ENCODE measurements around the gene ENHO. TPM values are rescaled to one million over a fixed set of nuclear protein-coding genes. Genes with fewer than 3 reads are reported as not detected.
"Not testable (repeated sequence)": the region's sequence is repeated elsewhere in the genome, so short reads cannot be mapped to it uniquely, and the experiment has no call there.

The ENHO gene
- total and polyA plus RNA-seq, 10 of the 15 experiments (the other 5 are each of a cell fraction or from before 2014, with no cell fraction given): not detected

- BruUV-seq (replicated peaks): no TSS peak
- Histone ChIP-seq H3K4me1 (ENCODE audit: control insufficient read depth, insufficient read depth, low read length) (no peaks in the 10 kb centered on the region), H3K4me2 (ENCODE audit: control insufficient read depth, insufficient read depth) (no peak overlapping the region), H3K27me3 (replicated peaks in 1 of 2; ENCODE audit: control insufficient read depth in 2 of 2, insufficient read depth in 2 of 2, low read length in 1 of 2) (peaks cover 2 to 4% of the 10 kb centered on the region in 2 experiments; a peak in 3 of 4 replicates), H3K4me3 (no peak overlapping the region), H3K79me2 (ENCODE audit: control insufficient read depth, insufficient read depth, low read length) (no peaks in the 10 kb centered on the region), H3K9me3 (replicated peaks; ENCODE audit: control insufficient read depth, insufficient read depth, low read length) (no peaks in the 10 kb centered on the region; the same call in 2 of the 3 replicates), H3K9ac (ENCODE audit: control insufficient read depth, insufficient read depth, low read length) (no peak overlapping the region), H4K20me1 (ENCODE audit: control insufficient read depth, insufficient read depth) (no peaks in the 10 kb centered on the region), H3K36me3 (ENCODE audit: control insufficient read depth in 2 of 2, insufficient read depth in 2 of 2, low read length in 1 of 2) (no peaks in the 10 kb centered on the region), H2AFZ (ENCODE audit: control insufficient read depth, low read depth, low read length) (no peak overlapping the region), H3K27ac (ENCODE audit: control insufficient read depth, insufficient read depth) (no peak overlapping the region)
- TF ChIP-seq SUZ12 (IDR thresholded peaks at IDR 0.05; ENCODE audit: unreplicated experiment): no peak
- TF ChIP-seq CBX5 (IDR thresholded peaks at IDR 0.05; ENCODE audit: low read depth): no peak
- no peak for TF ChIP-seq ETV6 (conservative IDR thresholded peaks at IDR 0.05 in 1 of 2, IDR thresholded peaks at IDR 0.05 in 1 of 2; ENCODE audit: borderline replicate concordance in 1 of 2, low read depth in 1 of 2)
- no peak for TF ChIP-seq KDM1A (IDR thresholded peaks at IDR 0.05; ENCODE audit: borderline replicate concordance)
- no peak for TF ChIP-seq MAX (IDR thresholded peaks at IDR 0.05; ENCODE audit: low read depth, low read length)
- no peak for TF ChIP-seq ZZZ3 (IDR thresholded peaks at IDR 0.05; ENCODE audit: control insufficient read depth, insufficient read length, low read depth)
- in situ Hi-C loops (cut with MboI) (no loop called here), intact Hi-C loops (cut with micrococcal nuclease; ENCODE audit: unreplicated experiment) (no loop called here)
- ATAC-seq (no peak), DNase-seq (ENCODE audit: low read depth, low spot score) (no peak), FAIRE-seq (no peak)
- ChIA-PET POLR2A (no interaction called here), CTCF (interaction anchor here (1.1 kb wide), 1 partner anchor 81 kb away, joined by 4 read pairs; no protein-coding TSS in a partner anchor), SMC1A (ENCODE audit: uncharacterized antibody, unreplicated experiment) (no interaction called here), RAD21 (ENCODE audit: unreplicated experiment) (interaction anchor here (1.5 kb wide), 1 partner anchor 81 kb away, joined by 4 read pairs; no protein-coding TSS in a partner anchor)
Observed at GRCh38 chr9:34484678-34485077, 38.1 kb downstream of the ENHO start.

GRCh38 chr9:34482746-34483145 is 40.0 kb downstream of the ENHO start:
- ATAC-seq; RAD21 ChIA-PET (ENCODE audit: unreplicated experiment): not testable (repeated sequence)

GRCh38 chr9:34481620-34482019 is 41.2 kb downstream of the ENHO start:
- H3K4me2 ChIP-seq (ENCODE audit: control insufficient read depth, insufficient read depth); H3K9ac ChIP-seq (ENCODE audit: control insufficient read depth, insufficient read depth, low read length); H3K36me3 ChIP-seq (ENCODE audit: control insufficient read depth in 2 of 2, insufficient read depth in 2 of 2, low read length in 1 of 2); intact Hi-C loops (cut with micrococcal nuclease; ENCODE audit: unreplicated experiment); H3K4me1 ChIP-seq (ENCODE audit: control insufficient read depth, insufficient read depth, low read length); H3K27me3 ChIP-seq (replicated peaks in 1 of 2; ENCODE audit: control insufficient read depth in 2 of 2, insufficient read depth in 2 of 2, low read length in 1 of 2); BruUV-seq (replicated peaks); ATAC-seq; SMC1A ChIA-PET (ENCODE audit: uncharacterized antibody, unreplicated experiment); H3K9me3 ChIP-seq (replicated peaks; ENCODE audit: control insufficient read depth, insufficient read depth, low read length); H3K27ac ChIP-seq (ENCODE audit: control insufficient read depth, insufficient read depth); H4K20me1 ChIP-seq (ENCODE audit: control insufficient read depth, insufficient read depth); H3K4me3 ChIP-seq; in situ Hi-C loops (cut with MboI); FAIRE-seq; H2AFZ ChIP-seq (ENCODE audit: control insufficient read depth, low read depth, low read length); H3K79me2 ChIP-seq (ENCODE audit: control insufficient read depth, insufficient read depth, low read length); DNase-seq (ENCODE audit: low read depth, low spot score); CTCF ChIA-PET; RAD21 ChIA-PET (ENCODE audit: unreplicated experiment); POLR2A ChIA-PET: not testable (repeated sequence)
- WGBS (ENCODE audit: insufficient coverage, insufficient replicate concordance, low lambda C conversion rate, missing lambda C conversion rate): 50% methylated on average over 11 of the region's 13 CpGs

More at GRCh38 chr9:34482746-34483145, 40.0 kb downstream of the ENHO start:
- H3K27ac ChIP-seq (ENCODE audit: control insufficient read depth, insufficient read depth); H2AFZ ChIP-seq (ENCODE audit: control insufficient read depth, low read depth, low read length); H3K9me3 ChIP-seq (replicated peaks; ENCODE audit: control insufficient read depth, insufficient read depth, low read length); H3K4me1 ChIP-seq (ENCODE audit: control insufficient read depth, insufficient read depth, low read length); H3K27me3 ChIP-seq (replicated peaks in 1 of 2; ENCODE audit: control insufficient read depth in 2 of 2, insufficient read depth in 2 of 2, low read length in 1 of 2); CTCF ChIA-PET; H4K20me1 ChIP-seq (ENCODE audit: control insufficient read depth, insufficient read depth); SMC1A ChIA-PET (ENCODE audit: uncharacterized antibody, unreplicated experiment); H3K4me2 ChIP-seq (ENCODE audit: control insufficient read depth, insufficient read depth); H3K79me2 ChIP-seq (ENCODE audit: control insufficient read depth, insufficient read depth, low read length); H3K4me3 ChIP-seq; FAIRE-seq; DNase-seq (ENCODE audit: low read depth, low spot score); BruUV-seq (replicated peaks); in situ Hi-C loops (cut with MboI); intact Hi-C loops (cut with micrococcal nuclease; ENCODE audit: unreplicated experiment); POLR2A ChIA-PET; H3K36me3 ChIP-seq (ENCODE audit: control insufficient read depth in 2 of 2, insufficient read depth in 2 of 2, low read length in 1 of 2); H3K9ac ChIP-seq (ENCODE audit: control insufficient read depth, insufficient read depth, low read length): not testable (repeated sequence)
- WGBS (ENCODE audit: insufficient coverage, insufficient replicate concordance, low lambda C conversion rate, missing lambda C conversion rate): 90% methylated on average over 20 of the region's 27 CpGs

Measured in GM12878 (cell line).